MCF 10A (cell line): Measurements from ENCODE around the gene MDC1. TPM values are rescaled to one million over a fixed set of nuclear protein-coding genes. Genes with fewer than 3 reads are reported as not detected.
"Not testable (repeated sequence)": the region's sequence is repeated elsewhere in the genome, so short reads cannot be mapped to it uniquely, and the experiment has no call there.

ENCODE experiments used
- BruUV-seq: library from RNA; stranded (reverse); fragments of 400-500 nt; replicated peaks from 2 replicates; lab custom pipeline; 2021; lab: Mats Ljungman, UMichigan
- CTCF ChIA-PET: fragments of 300-600 bp; sonication (Branson Sonifier 250); formaldehyde crosslinking; extraction: SDS; loops from one replicate; lab custom pipeline; 2021; ENCODE audit warnings: antibody characterized with exemption, inconsistent platforms; lab: Yijun Ruan, JAX
- POLR2A ChIA-PET: fragments of 300-600, 350-650 bp; sonication (Branson Sonifier 250); formaldehyde crosslinking; extraction: SDS; loops from one replicate; lab custom pipeline; 2020; ENCODE audit warnings: antibody characterized with exemption, inconsistent platforms; lab: Yijun Ruan, JAX
- DNase-seq: peaks from one replicate; pipeline ENCODE4 v3.0.0-alpha.2; 2018; ENCODE audit not compliant: unreplicated experiment
- H3K27ac Mint-ChIP-seq: one replicate; pipeline ENCODE4 v1.8.0; 2022; ENCODE audit warnings: mild to moderate bottlenecking, low read depth, mixed read lengths; ENCODE audit not compliant: unreplicated experiment
- H3K27me3 Mint-ChIP-seq: one replicate; pipeline ENCODE4 v1.8.0; 2022; ENCODE audit warnings: mixed read lengths; ENCODE audit not compliant: insufficient read depth, unreplicated experiment
- H3K36me3 Mint-ChIP-seq: one replicate; pipeline ENCODE4 v1.8.0; 2022; ENCODE audit warnings: mild to moderate bottlenecking, moderate library complexity, mixed read lengths; ENCODE audit not compliant: insufficient read depth, unreplicated experiment
- H3K4me1 Mint-ChIP-seq: one replicate; pipeline ENCODE4 v1.8.0; 2022; ENCODE audit warnings: mixed read lengths; ENCODE audit not compliant: insufficient read depth, unreplicated experiment
- H3K4me3 Mint-ChIP-seq: one replicate; pipeline ENCODE4 v1.8.0; 2022; ENCODE audit warnings: mild to moderate bottlenecking, moderate library complexity, mixed read lengths; ENCODE audit not compliant: unreplicated experiment
- H3K9me3 Mint-ChIP-seq: one replicate; pipeline ENCODE4 v1.8.0; 2022; ENCODE audit warnings: mixed read lengths; ENCODE audit not compliant: unreplicated experiment
- CTCF ChIP-seq: fragments of 200-600 bp; IDR thresholded peaks from one replicate; pipeline ENCODE4 v1.8.0; 2022; ENCODE audit warnings: antibody characterized with exemption, mild to moderate bottlenecking; ENCODE audit not compliant: unreplicated experiment
- intact Hi-C: fragments of 100-400 bp; cut with micrococcal nuclease; formaldehyde crosslinking; loops from 2 replicates; pipeline ENCODE4 v1.14.1; 2022
- total RNA-seq: library from RNA; stranded (reverse); gene quantifications from 2 replicates; pipeline ENCODE4 v1.2.3, GENCODE V29; 2022

Gene MDC1
- total RNA-seq, 1 experiment from 2014 or later = 50.6 TPM

- H3K27ac Mint-ChIP-seq = peak overlapping the region; percentile 82
- peaks cover 61% of the 10 kb centered on the region for H3K36me3 Mint-ChIP-seq
- peaks cover 12% of the 10 kb centered on the region for H3K4me1 Mint-ChIP-seq
- no TSS peak for BruUV-seq
- H3K4me3 Mint-ChIP-seq = no peak overlapping the region
- TF ChIP-seq CTCF = no peak
- no peaks in the 10 kb centered on the region for H3K9me3 Mint-ChIP-seq
- intact Hi-C loops = no loop called here
- no peak for DNase-seq
- no peaks in the 10 kb centered on the region for H3K27me3 Mint-ChIP-seq
- ChIA-PET POLR2A (interaction anchor here (0.6 to 9.1 kb wide), 3 partner anchors 11 to 54 kb away, joined by 3 to 208 read pairs (median 11); partner anchors contain the start of genes MDC1 and TUBB), CTCF (interaction anchor here (1.5 to 17.5 kb wide), 3 partner anchors 9 to 50 kb away, joined by 6 to 537 read pairs (median 26); partner anchors contain the start of genes MDC1 and TUBB)
Observed at GRCh38 chr6:30676660-30677285, 40.3 kb downstream of the MDC1 start.

- peak within 1 kb of the TSS; percentile 83 for H3K4me3 Mint-ChIP-seq
- ChIA-PET CTCF (interaction anchor here (0.6 to 17.5 kb wide), 12 partner anchors 9 to 415 kb away, joined by 3 to 537 read pairs (median 4); partner anchors contain the start of genes MDC1 and TUBB), POLR2A (interaction anchor here (0.6 to 9.1 kb wide), 28 partner anchors 9 to 442 kb away, joined by 3 to 208 read pairs (median 4); partner anchors contain the start of genes ABCF1, FLOT1, MDC1 and MRPS18B)
- peak; percentile 71 for TF ChIP-seq CTCF
- H3K27ac Mint-ChIP-seq = peak within 1 kb of the TSS; percentile 52
- H3K4me1 Mint-ChIP-seq = peaks cover 12% of the 10 kb centered on the region
- TSS peak; percentile 39 for BruUV-seq
- H3K36me3 Mint-ChIP-seq = peaks cover 44% of the 10 kb centered on the region
- no peaks in the 10 kb centered on the region for H3K27me3 Mint-ChIP-seq
- intact Hi-C loops = loop anchor here (2.0 kb wide), 1 partner anchor 56 kb away; the partner anchor contains the start of genes MRPS18B and PPP1R10
- DNase-seq = peak; percentile 99
- no peaks in the 10 kb centered on the region for H3K9me3 Mint-ChIP-seq
Observed at GRCh38 chr6:30672445-30673253, 44.4 kb downstream of the MDC1 start, which contains the start of gene DHX16. Gene DHX16 (minus strand): TSS chr6:30673006. CDS start chr6:30672841, 165 bp downstream.

GRCh38 chr6:30670760-30671527 is 46.1 kb downstream of the MDC1 start:
- intact Hi-C loops = no loop called here
- peak overlapping the region; percentile 52 for H3K27ac Mint-ChIP-seq
- no peaks in the 10 kb centered on the region for H3K9me3 Mint-ChIP-seq
- H3K27me3 Mint-ChIP-seq = no peaks in the 10 kb centered on the region
- H3K4me3 Mint-ChIP-seq = peak overlapping the region; percentile 83
- peaks cover 44% of the 10 kb centered on the region for H3K36me3 Mint-ChIP-seq
- DNase-seq = no peak
- ChIA-PET POLR2A (interaction anchor here (1.0 to 9.1 kb wide), 7 partner anchors 12 to 56 kb away, joined by 3 to 208 read pairs (median 9); partner anchors contain the start of genes MDC1, MRPS18B, PPP1R10 and TUBB), CTCF (interaction anchor here (0.6 to 17.5 kb wide), 5 partner anchors 56 to 243 kb away, joined by 3 to 537 read pairs (median 5); partner anchors contain the start of genes MDC1, TUBB and VARS2)
- TSS peak; percentile 1 for BruUV-seq
- TF ChIP-seq CTCF = no peak
- peaks cover 12% of the 10 kb centered on the region for H3K4me1 Mint-ChIP-seq

- DNase-seq, H3K9me3 Mint-ChIP-seq, H3K27me3 Mint-ChIP-seq, H3K4me3 Mint-ChIP-seq, BruUV-seq, H3K27ac Mint-ChIP-seq, intact Hi-C loops, H3K4me1 Mint-ChIP-seq: not testable (repeated sequence)
- ChIA-PET CTCF (interaction anchor here (1.4 to 1.8 kb wide), 2 partner anchors 56 to 64 kb away, joined by 6 to 7 read pairs; no protein-coding TSS in a partner anchor), POLR2A (interaction anchor here (0.8 to 1.2 kb wide), 2 partner anchors 14 to 51 kb away, joined by 3 read pairs; partner anchors contain the start of gene MDC1)
- H3K36me3 Mint-ChIP-seq = peaks cover 81% of the 10 kb centered on the region
Observed at GRCh38 chr6:30666300-30666699, 50.8 kb downstream of the MDC1 start.
